ENCODE data around the gene CEACAM21.
A peak's percentile ranks its signal among the peaks of the same experiment; 100 is the strongest.

Gene CEACAM21

DNA sequence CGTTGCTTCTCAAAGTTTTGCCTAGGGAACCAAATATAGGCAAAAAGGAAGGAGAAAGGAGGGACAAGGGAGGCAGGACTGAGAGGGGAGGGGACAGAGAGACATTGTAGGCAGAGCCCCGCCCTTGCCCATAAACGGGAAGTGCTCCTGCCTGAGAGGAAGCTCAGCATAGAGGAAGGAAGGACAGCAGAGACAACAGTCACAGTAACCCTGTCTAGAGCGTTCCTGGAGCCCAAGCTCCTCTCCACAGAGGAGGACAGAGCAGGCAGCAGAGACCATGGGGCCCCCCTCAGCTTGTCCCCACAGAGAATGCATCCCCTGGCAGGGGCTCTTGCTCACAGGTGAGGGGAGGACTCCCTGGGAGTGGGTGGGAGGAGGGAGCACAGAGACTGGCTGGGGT lies at the start of gene CEACAM21:
CEACAM21 (plus strand) TSS at position 169 of the 400 bp plus-strand sequence; CDS start at position 278, 109 bp downstream.
- DNase-seq = no peak

DNA sequence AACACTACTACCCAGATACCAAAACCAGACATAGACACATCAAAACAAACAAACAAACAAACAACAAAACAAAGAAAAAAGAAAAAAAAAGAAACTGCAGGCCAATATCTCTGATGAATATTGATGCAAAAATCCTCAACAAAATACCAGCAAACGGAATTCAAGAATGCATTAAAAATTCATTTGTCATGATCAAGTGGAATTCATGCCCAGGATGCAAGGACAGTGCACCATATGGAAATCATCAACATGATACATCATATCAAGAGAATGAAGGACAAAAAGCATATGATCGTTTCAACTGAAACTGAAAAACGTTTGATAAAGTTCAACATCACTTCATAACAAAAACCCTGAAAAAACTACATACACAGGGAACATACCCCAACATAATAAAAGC lies 48.9 kb upstream of the CEACAM21 start:
- no peak for DNase-seq

DNA sequence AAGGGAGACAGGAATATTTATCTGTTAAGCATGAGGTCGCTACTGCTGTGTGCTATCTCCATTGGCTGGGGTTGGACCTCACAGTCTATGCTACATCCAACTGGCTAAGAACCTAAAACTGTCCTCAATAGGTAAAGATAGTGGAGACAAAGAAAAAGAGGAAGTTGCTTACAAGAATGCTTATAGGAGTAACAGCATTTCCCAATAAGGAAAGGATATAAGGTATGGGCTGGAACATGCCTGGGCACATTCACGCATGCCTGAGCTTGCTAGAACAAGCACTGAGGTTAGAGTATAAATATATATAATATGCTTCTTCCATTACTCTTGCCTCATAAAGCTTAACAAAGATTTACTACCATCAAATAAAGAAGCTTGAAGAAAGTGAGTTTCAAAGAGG lies 47.9 kb upstream of the CEACAM21 start:
- DNase-seq = no peak

DNA sequence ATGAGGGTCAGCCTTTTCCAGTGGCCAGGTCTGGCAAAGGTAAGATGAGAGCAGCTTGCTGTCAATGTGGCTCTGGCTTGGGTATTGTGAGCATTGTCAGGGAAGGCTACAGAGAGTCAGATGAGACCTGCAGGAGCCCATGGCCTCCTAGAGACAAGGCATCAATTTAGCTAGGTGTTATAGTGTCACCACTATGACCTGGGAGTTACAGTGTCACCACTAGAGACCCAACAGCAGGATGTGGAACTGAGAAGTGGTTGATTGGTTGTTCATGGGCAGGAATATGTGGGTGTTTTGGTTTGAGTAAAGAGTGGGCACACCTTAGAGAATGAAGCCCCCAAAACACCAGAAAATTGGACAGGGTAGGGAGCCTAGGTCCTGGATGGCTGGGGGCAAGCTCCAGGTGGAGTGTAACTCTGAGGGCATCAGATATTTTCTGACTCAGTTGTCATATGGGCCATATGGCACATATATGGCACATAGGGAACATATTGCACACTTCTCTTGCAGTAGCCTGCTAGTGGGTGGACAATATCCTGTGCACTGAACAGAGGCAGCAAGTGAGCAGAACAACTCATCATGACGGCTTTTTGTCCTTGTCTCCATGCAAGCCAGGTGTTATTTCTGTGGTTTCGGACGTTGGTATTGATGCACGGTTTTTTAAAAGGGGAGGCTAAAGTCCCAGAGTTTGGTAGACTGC lies 46.3 kb upstream of the CEACAM21 start:
- no peak for DNase-seq

DNA sequence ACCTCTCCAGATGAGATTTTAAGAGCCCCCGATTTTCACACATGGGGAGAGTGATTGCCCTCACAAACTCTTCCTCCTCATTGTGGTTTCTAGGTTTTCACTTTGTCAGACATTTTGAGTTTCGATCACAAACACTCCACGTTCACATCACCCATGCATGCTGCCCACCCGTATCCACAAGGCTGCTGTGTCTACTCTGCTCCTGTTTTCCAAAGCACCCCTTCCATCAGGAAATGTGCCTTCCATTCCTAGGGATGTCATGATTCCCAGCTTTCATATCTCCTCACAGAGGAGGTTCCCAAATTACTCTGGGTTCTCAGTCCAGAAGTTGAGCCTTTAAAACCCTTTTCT lies 45.8 kb upstream of the CEACAM21 start:
- DNase-seq = no peak

DNA sequence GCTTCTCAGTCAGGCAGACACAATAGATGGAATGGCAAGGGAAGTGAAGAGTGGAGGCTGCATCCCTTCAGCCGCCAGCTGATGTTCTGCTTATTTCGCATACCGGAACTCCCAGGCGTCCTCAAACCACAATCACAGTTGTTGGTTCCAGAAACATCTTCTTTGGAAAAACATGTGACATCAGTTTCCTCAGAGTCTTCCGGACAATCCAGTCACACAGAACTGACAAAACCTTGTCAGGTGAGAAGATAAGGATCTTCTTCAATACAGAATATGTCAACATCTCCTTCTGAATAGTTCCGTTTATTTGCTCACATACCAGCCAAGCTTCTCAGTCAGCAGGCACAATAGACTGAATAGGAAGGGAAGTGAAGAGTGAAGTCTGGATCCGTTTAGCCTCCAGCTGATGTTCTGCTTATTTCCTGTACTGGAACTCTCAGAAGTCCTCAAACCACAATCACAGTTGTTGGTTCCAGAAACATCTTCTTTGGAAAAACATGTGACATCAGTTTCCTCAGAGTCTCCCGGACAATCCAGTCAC lies 45.1 kb upstream of the CEACAM21 start:
- DNase-seq = no peak

DNA sequence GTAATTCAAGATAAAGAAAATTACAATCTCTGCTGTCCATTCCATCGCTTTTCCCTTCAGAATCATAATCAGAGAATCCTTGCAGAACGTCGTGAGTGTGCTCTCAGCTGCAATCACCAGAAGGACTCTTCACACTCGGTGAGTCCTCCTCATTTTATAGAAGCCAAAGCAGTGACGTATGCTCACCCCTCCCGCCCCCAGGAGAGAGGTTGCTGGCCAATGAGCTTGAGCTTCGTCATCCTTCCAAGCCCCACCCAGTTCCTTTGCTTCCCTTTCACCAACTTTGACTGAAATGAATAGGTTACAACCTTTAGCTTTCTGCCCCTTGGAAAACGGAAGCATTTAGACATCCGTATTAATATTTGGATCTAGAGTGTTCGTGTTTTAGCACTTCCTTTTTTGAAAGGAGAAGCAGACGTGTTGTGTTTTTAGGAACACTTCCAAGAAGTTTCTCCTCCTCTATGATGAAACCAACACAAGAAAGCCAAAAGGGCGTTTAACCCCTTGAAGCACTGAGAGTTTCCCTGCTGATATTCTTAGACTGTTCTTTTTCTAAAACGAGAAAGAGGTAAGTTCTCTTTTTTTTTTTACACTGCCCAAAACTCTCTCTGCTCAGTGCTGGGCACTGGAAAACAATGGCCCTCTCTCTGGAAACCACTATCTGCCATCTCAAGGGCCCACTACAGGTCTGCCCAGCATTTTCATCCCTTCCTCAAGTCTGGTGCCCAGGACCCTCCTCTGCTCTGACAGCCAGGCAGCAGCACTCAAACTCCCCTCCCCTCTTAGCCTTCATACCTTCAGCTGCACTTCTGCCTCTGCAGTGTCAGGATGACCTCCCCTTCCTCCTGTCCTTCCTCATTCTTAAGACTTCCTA lies 44.3 kb upstream of the CEACAM21 start:
- DNase-seq = no peak

DNA sequence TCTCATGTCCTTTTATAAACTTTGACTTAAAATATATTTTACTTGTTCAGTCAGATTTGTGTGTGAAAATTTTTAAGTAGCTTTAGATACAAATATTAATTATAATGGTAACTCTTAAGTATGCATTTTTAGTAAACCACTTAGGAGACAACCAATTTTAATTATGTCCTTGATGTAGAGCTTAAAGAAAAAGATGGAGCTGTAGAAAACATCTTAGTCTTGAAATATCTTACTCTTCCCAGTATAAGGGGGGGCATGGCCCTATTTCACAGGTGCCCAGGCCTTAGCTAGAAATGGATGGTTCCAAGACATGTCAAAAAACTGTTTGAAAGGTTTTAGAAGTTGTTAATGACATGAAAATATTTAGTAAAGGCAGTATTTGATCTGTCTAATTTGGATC lies 43.4 kb upstream of the CEACAM21 start:
- no peak for DNase-seq

DNA sequence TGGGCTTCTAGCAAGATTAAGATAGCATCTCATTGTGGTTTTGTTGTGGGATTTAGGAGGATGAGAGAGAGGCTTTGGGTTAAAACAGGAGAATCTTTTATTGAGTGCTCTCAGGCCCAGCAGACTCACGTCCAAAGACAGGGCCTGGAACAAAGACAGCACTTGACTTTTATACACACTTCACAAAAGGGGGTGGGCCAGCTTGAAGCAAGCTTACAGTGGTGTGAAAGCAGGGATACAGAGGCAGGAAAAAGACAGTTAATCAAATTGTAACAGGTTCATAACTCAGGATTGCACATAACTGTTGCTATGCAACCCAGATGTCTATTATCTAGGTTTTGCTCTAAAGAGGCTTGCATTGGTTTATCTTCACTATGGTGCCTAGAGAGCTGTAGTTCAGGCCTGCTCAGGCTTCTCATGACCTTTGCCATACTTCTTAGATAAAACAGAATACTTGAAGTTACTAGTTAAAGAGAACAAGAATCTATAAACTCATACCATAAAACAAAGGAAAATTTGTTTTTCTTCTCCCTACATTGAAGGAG lies 42.2 kb upstream of the CEACAM21 start:
- DNase-seq = no peak

DNA sequence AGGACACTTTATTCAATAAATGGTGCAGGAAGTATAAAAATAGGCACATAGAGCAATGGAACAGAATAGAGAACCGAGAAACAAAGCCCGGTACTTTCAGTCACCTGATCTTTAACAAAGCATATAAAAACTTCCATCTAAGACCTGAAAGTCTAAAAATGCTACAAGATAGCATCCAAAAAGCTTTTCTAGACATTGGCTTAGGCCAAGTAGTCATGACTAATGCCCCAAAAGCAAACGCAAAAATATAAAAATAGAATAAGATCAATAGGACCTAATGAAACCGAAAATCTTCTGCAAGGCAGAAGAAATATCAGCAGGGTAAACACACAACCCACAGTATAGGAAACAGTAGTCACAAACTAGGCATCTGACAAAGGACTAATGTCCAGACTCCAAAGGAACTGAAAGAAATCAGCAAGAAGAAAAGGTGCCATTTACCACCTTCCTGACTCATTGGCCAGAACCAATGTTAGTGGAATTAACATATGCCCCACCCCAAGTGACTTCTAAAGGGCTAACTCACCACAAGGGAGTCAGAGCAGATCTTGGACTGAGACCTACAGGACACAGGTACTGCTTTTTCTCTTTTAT lies 40.8 kb upstream of the CEACAM21 start:
- no peak for DNase-seq

DNA sequence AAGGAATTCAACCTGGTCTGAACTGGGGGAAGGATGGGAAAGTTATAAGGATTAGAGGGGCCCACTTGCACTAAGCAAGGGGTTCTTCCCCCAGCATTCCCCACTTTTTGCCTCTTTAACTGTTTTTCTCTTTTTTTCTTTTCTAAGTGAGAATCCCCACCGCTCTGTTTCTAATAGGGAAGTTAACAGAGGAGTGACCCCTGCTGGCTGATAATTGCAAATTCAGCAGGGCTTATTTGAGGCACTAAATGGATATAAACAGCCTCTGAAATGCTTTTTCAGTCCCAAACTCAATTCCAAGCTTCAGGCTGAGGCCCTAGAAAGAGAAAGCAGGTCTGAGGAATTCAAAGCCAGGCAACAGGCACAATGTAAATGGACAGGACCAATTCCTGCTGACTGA lies 38.2 kb upstream of the CEACAM21 start:
- no peak for DNase-seq

DNA sequence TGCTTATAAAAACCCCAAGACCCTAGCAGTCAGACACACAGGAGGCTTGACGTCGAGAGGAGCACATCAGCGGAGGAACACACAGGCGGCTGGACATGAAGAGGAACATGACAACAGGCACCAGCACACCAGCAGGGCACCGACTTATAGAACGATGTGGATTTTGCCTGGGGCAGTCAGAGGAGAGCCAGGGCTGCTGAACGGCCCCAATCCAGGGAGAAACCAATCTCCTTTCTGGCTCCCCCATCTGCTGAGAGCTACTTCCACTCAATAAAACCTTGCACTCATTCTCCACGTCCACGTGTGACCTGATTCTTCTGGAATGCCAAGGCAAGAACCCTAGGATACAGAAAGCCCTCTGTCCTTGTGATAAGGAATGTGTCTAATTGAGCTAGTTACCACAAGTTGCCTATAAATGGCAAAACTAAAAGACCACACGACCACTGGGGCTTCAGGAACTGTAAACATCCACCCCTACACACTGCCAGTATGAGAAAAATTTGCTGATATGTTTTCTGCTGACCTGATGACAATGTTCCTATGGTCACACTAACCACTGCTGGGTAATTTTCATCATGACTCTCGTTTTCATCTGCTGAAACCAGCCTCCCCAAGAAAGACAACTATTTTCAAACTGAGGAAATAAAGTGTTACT lies 35.8 kb upstream of the CEACAM21 start:
- DNase-seq = no peak

DNA sequence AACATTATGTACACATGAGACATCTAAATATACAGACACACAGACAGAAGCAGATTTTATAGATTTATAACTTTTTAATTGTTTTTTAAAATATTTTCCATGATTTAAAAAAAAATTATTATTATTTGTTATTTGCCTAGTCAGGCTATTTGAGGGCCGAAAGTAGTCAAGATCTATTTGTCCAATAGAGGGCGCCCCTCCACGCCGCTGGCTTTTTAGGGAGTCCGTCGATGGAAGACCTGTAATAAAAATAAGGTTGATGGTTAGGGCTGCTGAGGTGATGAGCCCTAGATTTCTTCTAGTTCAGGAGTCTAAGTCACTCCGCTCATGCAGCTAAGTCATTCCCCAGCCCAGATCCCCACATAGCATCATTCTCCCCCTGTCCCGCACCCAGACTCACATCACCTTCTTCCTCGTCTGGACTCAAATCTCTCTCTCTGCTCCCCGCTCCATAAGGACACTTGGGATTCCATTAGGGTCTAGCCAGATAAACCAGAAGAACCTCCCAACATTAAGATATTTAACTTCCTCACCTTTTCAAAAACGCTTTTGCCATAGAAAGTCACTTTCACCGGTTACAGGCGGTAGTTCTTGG lies 33.9 kb upstream of the CEACAM21 start:
- peak; percentile 46 for DNase-seq

DNA sequence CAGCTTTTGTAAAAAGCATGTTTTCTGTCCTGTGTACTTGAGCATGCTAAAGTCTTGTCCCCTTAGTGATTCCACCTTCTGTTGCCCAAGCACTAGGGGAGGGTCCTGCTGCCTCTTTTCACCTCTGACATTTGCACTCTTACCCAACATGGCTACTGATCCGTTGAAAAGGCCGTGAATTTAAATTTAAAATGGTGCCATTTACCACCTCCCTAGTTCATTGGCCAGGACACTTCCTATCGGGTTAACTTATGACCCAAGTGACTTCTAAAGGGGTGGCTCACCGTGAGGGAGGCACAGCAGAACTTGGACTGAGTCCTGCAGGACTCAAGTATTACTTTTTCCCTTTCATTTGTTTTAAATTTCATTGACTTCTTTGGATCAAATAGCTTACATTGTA lies 33.3 kb upstream of the CEACAM21 start:
- DNase-seq = no peak

DNA sequence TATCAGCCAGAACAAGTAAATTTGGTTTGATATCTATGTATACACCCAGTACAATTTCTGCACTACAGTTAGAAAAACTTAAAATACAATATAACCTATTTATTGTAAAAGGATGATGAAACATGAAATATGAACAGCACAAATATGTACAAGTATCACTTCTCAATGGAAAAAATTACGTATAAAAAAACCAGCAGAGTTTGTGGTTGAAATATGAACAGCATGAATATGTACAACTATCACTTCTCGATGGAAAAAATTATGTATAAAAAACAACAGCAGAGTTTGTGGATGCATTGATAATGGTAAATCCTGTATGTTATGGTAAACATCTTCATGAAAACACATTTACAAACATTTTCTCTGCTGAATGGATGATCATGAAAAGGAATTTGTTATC lies 32.4 kb upstream of the CEACAM21 start:
- no peak for DNase-seq

DNA sequence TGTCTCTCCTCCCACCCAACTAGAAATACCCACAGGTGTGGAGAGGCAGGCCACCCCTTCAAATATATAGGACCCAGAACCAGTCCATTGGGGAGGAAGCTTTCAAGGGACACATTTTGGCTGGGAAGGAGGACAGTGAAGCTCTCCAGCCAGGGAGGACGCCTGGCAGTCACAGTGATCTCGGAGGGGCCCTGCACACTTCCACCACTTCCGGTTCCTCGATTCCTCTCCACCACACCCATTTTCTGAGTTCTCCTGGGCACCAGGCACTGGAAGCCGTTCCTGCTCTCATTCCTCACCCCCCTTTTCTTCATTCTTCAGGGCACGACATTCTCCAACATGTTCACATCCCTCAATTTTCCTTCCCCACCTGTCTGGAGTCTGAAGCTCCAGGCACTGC lies 30.4 kb upstream of the CEACAM21 start:
- no peak for DNase-seq

DNA sequence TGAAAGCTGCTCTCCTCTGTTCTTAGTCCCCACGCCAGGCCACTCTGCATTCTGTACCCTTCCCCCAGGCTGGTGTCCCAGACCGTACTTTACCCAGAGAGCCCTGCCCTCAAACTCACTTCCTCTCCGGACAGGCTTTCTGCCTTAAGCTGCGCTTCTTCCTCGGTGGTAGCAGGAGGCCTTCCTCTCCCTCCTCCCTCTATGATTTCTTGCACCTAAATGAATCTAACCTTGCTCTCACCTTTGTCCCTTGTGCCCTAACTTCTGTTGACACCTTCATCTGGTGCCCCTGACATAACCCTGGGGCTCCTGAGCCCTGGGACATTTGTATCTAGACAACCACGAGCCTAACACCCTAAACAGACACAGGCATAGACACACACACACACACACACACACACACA lies 29.6 kb upstream of the CEACAM21 start:
- no peak for DNase-seq

DNA sequence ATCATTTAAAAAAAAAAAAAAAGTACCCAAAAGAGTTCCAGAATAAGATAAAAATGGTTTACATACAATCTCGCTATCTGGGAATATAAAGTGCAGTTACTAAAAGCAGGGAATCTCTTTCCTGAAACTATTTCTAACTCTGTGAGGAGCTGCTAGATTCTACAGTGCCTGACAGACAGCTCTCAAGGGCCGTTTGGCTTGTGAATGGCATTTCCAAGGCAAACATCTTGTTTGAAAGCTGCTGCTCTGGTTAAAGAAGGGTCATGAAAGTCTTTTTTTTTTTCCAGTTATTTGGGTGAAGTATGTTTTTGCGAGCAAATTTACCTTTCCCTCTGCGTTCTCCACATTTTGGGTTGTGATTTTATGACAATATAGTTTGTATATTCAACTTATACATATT lies 29.0 kb upstream of the CEACAM21 start:
- no peak for DNase-seq

DNA sequence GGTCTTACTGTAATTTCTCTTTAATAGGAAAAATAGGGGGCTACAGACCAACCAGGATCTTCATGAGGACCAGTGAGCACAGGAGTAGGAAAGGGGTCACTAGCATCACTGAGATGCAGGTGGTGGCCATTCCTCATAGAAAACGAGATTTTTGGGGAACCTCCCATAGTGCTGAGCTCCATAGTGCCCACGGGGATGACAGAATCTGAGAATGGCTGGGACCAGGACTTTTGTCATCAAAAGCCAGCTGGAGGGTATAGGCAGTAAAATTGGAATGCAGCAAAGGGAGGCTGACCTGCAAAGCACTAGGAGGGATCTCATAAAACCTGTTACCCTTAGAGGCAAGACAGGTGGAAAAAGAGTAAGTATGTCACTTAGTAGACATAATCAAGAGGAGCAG lies 28.4 kb upstream of the CEACAM21 start:
- DNase-seq = no peak

DNA sequence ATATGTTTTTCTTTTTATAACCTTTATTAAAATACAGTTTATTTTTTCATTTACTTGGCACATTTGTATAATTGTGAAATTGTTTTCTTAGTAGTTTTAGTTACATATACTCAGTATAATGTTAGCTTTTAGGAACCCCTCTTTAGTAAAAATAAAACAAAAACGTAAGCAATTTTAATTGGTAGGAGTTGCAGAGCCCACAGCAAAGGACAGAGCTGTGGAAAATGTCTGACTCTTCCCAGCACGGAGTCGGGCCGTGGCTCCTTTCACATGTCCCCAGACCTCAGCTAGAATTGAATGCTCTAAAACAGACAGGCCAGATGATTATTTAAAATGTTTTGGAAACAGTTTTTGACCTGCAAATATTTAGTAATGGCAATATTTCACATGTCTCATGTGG lies 27.9 kb upstream of the CEACAM21 start:
- DNase-seq = no peak

DNA sequence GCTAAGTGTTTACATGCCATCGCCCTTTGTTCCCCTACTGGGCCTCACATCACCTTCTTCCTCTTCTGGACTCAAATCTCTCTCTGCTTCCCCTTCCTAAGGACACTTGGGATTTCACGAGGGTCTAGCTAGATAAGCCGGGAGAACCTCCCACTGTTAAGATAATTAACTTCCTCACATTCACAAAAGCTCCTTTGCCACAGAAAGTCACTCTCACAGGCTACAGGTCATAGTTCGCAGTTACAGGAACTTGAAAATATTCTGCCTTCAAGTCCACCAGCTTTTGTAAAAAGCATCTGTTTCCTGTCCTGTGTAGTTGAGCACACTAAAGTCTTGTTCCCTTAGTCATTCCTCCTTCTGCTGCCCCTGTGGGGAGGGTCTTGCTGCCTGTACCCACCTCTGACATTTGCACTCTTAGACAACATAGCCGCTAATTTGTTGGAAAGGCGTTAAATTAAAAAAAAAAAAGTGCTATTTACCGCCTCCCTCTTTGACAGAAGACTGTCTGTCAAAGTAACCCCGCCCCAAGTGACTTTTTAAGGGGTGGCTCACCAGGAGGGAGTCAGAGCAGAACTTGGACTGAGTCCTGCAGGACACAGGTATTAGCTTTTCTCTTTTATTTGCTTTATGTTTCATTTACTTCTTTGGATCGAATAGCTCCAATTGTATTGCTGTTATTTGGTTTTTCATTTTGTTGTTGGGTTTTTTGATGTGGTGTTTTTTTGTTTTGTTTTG lies 26.8 kb upstream of the CEACAM21 start:
- DNase-seq = no peak

DNA sequence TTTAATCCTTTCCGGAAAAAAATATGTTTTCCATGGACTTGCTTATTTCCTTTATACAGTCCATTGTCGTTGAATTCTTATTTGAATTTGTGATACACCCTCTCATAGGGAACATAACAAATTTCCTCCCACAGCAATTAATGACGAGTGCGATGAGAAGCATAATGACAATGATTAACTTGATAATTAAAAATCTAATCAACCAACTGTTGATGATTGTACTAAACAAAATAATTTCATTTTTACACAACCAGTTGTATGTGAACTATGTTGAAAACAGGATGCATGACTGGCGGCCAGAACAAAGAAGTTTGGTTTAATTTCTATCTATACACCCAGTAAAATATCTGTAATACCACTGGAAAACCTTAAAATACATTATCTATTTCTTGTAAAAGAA lies 26.1 kb upstream of the CEACAM21 start:
- no peak for DNase-seq
